Hair follicle dermal papilla cell (primary cell): ENCODE results near the gene KCNJ1. TPM values are rescaled to one million over a fixed set of nuclear protein-coding genes. Genes with fewer than 3 reads are reported as not detected.

Experiments
- total RNA-seq: library from RNA; depleted of rRNA; stranded (reverse); fragments of >200 nt; gene quantifications from 2 replicates; pipeline ENCODE4 v1.2.3, GENCODE V29; 2012

Gene KCNJ1
- 0.12 TPM in 1 of 2 replicates, not detected in the other for total RNA-seq

GRCh38 chr11:128867277-128867676, at the start of gene KCNJ1:
Gene KCNJ1 (minus strand): TSS chr11:128867296. CDS start chr11:128840243, 27,053 bp downstream.

GRCh38 chr11:128890543-128891368, 23.7 kb upstream of the KCNJ1 start, which contains the start of gene KCNJ5:
Gene KCNJ5 (plus strand): TSS chr11:128891356. CDS start chr11:128911274, 19,918 bp downstream.

Other genes with a start within 250 kb of the KCNJ1 start
- 12.6 and 12.8 TPM in 2 replicates for gene FLI1, start 173.2 kb downstream of the KCNJ1 start, total RNA-seq
- 0.12 and 0.32 TPM in 2 replicates for gene KCNJ5, start 24.1 kb upstream of the KCNJ1 start, total RNA-seq
- gene TP53AIP1, start 75.6 kb upstream of the KCNJ1 start, total RNA-seq = 0.12 and 0.16 TPM in 2 replicates